K562 (cell line): ENCODE results near the gene RARRES2. TPM values are rescaled to one million over a fixed set of nuclear protein-coding genes. Genes with fewer than 3 reads are reported as not detected.

Experiments
- ATAC-seq: fragments of 200-7000 bp; cut with Tn5 transposase; 3 replicates; pipeline ENCODE4 v1.9.1; 2020; ENCODE audit warnings: moderate library complexity
- BruUV-seq: library from RNA; stranded (reverse); fragments of 400-500 nt; replicated peaks from 2 replicates; lab custom pipeline; 2021; lab: Mats Ljungman, UMichigan
- CTCF ChIA-PET: fragments of 300-600 bp; formaldehyde crosslinking; extraction: SDS; loops from one replicate; lab custom pipeline; 2021; ENCODE audit warnings: low intra/inter-chr PET ratio; lab: Yijun Ruan, JAX
- POLR2A ChIA-PET: fragments of 300-600, 350-650 bp; sonication (Branson Sonifier 250); formaldehyde crosslinking; extraction: SDS; loops from one replicate; lab custom pipeline; 2021; ENCODE audit warnings: antibody characterized with exemption, inconsistent platforms; lab: Yijun Ruan, JAX
- DNase-seq, 4 experiments: peaks; one replicate each; pipeline versions ENCODE4 v3.0.0 to v3.0.0-alpha.2; 2011 to 2018; ENCODE audit warnings: low spot score in 3 of 4, mixed read lengths in 3 of 4; ENCODE audit errors: extremely low read depth in 1 of 4
- FAIRE-seq: peaks from 2 replicates; lab custom pipeline; 2011; peaks lifted over from hg19 to GRCh38; lab: Jason Lieb, UNC
- H2AFZ ChIP-seq: 2 replicates; pipeline ENCODE4 v1.6.0; 2011; ENCODE audit warnings: low read depth, low read length, control low read depth, inconsistent platforms
- H3K27ac ChIP-seq: fragments of 200-600 bp; 3 replicates; pipeline ENCODE4 v1.8.0; 2011; ENCODE audit warnings: low read depth, mild to moderate bottlenecking, control low read depth, inconsistent platforms, low read length, moderate library complexity, mixed read lengths; ENCODE audit errors: extremely low read depth
- H3K27me3 ChIP-seq, 2 experiments: fragments of 300-600 bp in 1 of 2; 2 replicates in 1 of 2; 3 replicates in 1 of 2; pipeline versions ENCODE4 v1.6.0 to v1.8.0; 2011; ENCODE audit warnings: inconsistent platforms in 2 of 2, low read length in 2 of 2, mild to moderate bottlenecking in 1 of 2, mixed read lengths in 1 of 2, moderate library complexity in 1 of 2; ENCODE audit not compliant: control insufficient read depth in 2 of 2, insufficient read depth in 2 of 2
- H3K36me3 ChIP-seq: fragments of 300-600 bp; 3 replicates; pipeline ENCODE4 v1.8.0; 2011; ENCODE audit warnings: mild to moderate bottlenecking, low read length, inconsistent platforms; ENCODE audit not compliant: control insufficient read depth, insufficient read depth
- H3K4me1 ChIP-seq, 2 experiments: fragments of 200-600 bp in 1 of 2; replicated peaks in 1 of 2; 2 replicates in 1 of 2; 3 replicates in 1 of 2; pipeline versions ENCODE4 v1.5.1 to v1.8.0; 2011; ENCODE audit warnings: inconsistent platforms in 2 of 2, low read length in 2 of 2, mild to moderate bottlenecking in 1 of 2, mixed read lengths in 1 of 2, moderate library complexity in 1 of 2; ENCODE audit not compliant: control insufficient read depth in 2 of 2, insufficient read depth in 2 of 2
- H3K4me2 ChIP-seq: 2 replicates; pipeline ENCODE4 v1.6.1; 2011; ENCODE audit warnings: low read length, control low read depth, inconsistent platforms, mixed read lengths; ENCODE audit not compliant: insufficient read depth
- H3K4me3 ChIP-seq: fragments of 200-600 bp; sonication (generic), shearing (Covaris generic); 2 replicates; pipeline ENCODE4 v1.5.1; 2016; ENCODE audit warnings: control low read depth, inconsistent platforms
- H3K79me2 ChIP-seq: fragments of 200-600 bp; 3 replicates; pipeline ENCODE4 v1.8.0; 2011; ENCODE audit warnings: low read length, inconsistent platforms; ENCODE audit not compliant: control insufficient read depth, insufficient read depth
- H3K9ac ChIP-seq, 2 experiments: 2 replicates each; pipeline versions ENCODE4 v1.6.0 to v1.6.1; 2011; ENCODE audit warnings: low read depth in 2 of 2, low read length in 2 of 2, control low read depth in 1 of 2, inconsistent platforms in 1 of 2, mild to moderate bottlenecking in 1 of 2, mixed read lengths in 1 of 2; ENCODE audit not compliant: insufficient read depth in 1 of 2
- H3K9me1 ChIP-seq: one replicate; pipeline ENCODE4 v1.6.0; 2011; ENCODE audit warnings: inconsistent platforms, mild to moderate bottlenecking, low read length, moderate library complexity; ENCODE audit not compliant: control insufficient read depth, insufficient read depth
- H3K9me3 ChIP-seq: replicated peaks from 2 replicates; pipeline ENCODE4 v1.5.1; 2011; ENCODE audit warnings: low read depth, low read length, inconsistent platforms; ENCODE audit not compliant: control insufficient read depth, insufficient read depth
- H4K20me1 ChIP-seq: replicated peaks from 2 replicates; pipeline ENCODE4 v1.6.1; 2011; ENCODE audit warnings: low read length, inconsistent platforms, mixed read lengths; ENCODE audit not compliant: control insufficient read depth, insufficient read depth
- C11orf30 ChIP-seq: fragments of 450-650 bp; IDR thresholded peaks from 2 replicates; pipeline ENCODE4 v1.6.1; 2016; ENCODE audit warnings: low read depth, mild to moderate bottlenecking
- NBN ChIP-seq: fragments of 450-650 bp; IDR thresholded peaks from 2 replicates; pipeline ENCODE4 v1.6.1; 2016; ENCODE audit warnings: low read depth, mild to moderate bottlenecking
- PHTF2 ChIP-seq: fragments of 250-450 bp; sonication (Bioruptor Pico); IDR thresholded peaks from 2 replicates; pipeline ENCODE4 v1.5.0; 2021; ENCODE audit warnings: mild to moderate bottlenecking
- POLR2G ChIP-seq: fragments of 200-400 bp; formaldehyde crosslinking; IDR thresholded peaks from 2 replicates; pipeline ENCODE4 v1.6.1; 2017; ENCODE audit warnings: low read depth, mild to moderate bottlenecking, antibody characterized with exemption, low read length, moderate library complexity
- PPARD ChIP-seq: fragments of 250-450 bp; sonication (Bioruptor Pico); IDR thresholded peaks from 2 replicates; pipeline ENCODE4 v1.8.0; 2022; ENCODE audit warnings: inconsistent platforms, mild to moderate bottlenecking, moderate library complexity
- SMAD4 ChIP-seq: fragments of 250-450 bp; sonication (Bioruptor Pico); conservative IDR thresholded peaks from 2 replicates; pipeline ENCODE4 v1.8.0; 2021; ENCODE audit warnings: inconsistent platforms, mild to moderate bottlenecking, moderate library complexity
- ZNF41 ChIP-seq: fragments of 250-450 bp; sonication (Bioruptor Pico); conservative IDR thresholded peaks from 2 replicates; pipeline ENCODE4 v1.4.0; 2020; ENCODE audit warnings: mild to moderate bottlenecking
- WGBS: fragments of 100-300 bp; shearing (Covaris generic); methylation state at CpG from one replicate; pipeline ENCODE4 v1.1.6; 2016; ENCODE audit warnings: low coverage, mixed read lengths; ENCODE audit not compliant: insufficient coverage; ENCODE audit errors: missing lambda C conversion rate; 5-methylcytosine and 5-hydroxymethylcytosine counted together
- in situ Hi-C: fragments of 300-500 bp; cut with MboI; formaldehyde crosslinking; loops from 4 replicates; pipeline ENCODE4 v1.15.0; 2018; ENCODE audit warnings: inconsistent platforms, mixed read lengths
- intact Hi-C: fragments of 100-400 bp; cut with micrococcal nuclease; formaldehyde crosslinking; loops from 2 replicates; pipeline ENCODE4 v1.14.2; 2022
- polyA plus RNA-seq, 8 experiments: library from polyadenylated mRNA; depleted of rRNA in 4 of 8; stranded (reverse) in 5 of 8; unstranded in 3 of 8; fragments of >200 nt; fragmentation: Nextera tagmentation in 2 of 8; fragmentation: Illumina TruSeq in 1 of 8; extraction: Ambion mirVana in 2 of 8; extraction: Trizol in 1 of 8; gene quantifications; 2 replicates each; pipeline versions ENCODE4 v1.2.1 to v1.2.3, GENCODE V29; 2011 to 2014; ENCODE audit warnings: inconsistent platforms in 1 of 8, missing spikeins in 1 of 8
- total RNA-seq, 7 experiments: library from RNA; depleted of rRNA in 6 of 7; stranded (reverse); fragments of >200 nt in 6 of 7; fragmentation: Illumina TruSeq in 2 of 7; extraction: Trizol in 2 of 7; gene quantifications; 2 replicates each; pipeline versions ENCODE4 v1.2.1 to v1.2.3, GENCODE V29; 2011 to 2021; ENCODE audit warnings: low replicate concordance in 1 of 7
- TF ChIP-seq, protein P1 (sequence below), 2 experiments: fragments of 450-650 bp in 1 of 2; sonication (generic) in 1 of 2; formaldehyde crosslinking in 1 of 2; IDR thresholded peaks in 1 of 2; conservative IDR thresholded peaks in 1 of 2; 2 replicates each; pipeline versions ENCODE4 v1.6.1 to v1.8.1; 2016 to 2023; ENCODE audit warnings: mild to moderate bottlenecking in 2 of 2, moderate library complexity in 2 of 2, inconsistent platforms in 1 of 2, missing genetic modification reagents in 1 of 2
- TF ChIP-seq, protein P2 (sequence below): fragments of 450-650 bp; IDR thresholded peaks from 2 replicates; pipeline ENCODE4 v1.6.1; 2016
- TF ChIP-seq, protein P3 (sequence below), 2 experiments: fragments of 200-800 bp in 1 of 2; sonication (Bioruptor generic) in 1 of 2; sonication (generic) in 1 of 2; formaldehyde crosslinking in 1 of 2; IDR thresholded peaks in 1 of 2; conservative IDR thresholded peaks in 1 of 2; 2 replicates each; pipeline versions ENCODE4 v1.5.0 to v1.6.1; 2016 to 2020; ENCODE audit warnings: missing compliant biosample characterization in 1 of 2, missing genetic modification characterization in 1 of 2, missing genetic modification reagents in 1 of 2

RARRES2 gene
- total and polyA plus RNA-seq, 9 of the 15 experiments (the other 6 are each of a cell fraction or from before 2014, with no cell fraction given), result 0.11 to 1.7 (median 0.23) TPM; not detected in 6

DNA sequence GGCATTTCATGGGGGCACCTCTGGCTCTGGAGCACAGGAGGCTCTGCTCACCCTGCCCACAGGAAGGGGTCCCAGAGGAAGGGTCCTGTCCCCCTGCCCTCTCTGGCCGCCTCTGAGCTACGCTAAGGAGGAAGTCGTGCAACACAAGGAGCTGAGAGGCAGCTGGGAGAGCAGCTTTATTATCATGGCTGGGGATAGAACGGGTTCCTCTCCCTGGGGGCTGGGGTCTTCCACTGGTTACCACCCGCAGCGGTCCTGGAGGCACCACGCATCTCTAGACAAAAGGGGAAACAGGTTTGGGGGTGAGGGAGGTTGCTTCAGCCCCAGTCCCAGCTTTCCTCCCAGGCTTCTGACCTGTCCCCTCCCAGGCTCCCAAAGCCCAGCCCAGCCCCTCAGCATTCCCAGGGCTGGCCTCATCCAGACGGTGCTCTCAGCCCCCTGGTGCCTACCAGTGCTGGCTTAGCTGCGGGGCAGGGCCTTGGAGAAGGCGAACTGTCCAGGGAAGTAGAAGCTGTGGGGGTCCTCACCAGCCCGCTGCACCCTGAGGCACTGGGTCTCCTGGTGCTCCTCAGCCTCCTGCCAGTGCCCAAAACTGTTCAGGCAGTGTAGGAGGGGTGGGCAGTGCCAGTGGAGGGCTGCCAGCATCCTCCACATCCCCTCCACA, 3.1 kb downstream of the RARRES2 start:
- no TSS peak for BruUV-seq
- FAIRE-seq, result no peak

DNA sequence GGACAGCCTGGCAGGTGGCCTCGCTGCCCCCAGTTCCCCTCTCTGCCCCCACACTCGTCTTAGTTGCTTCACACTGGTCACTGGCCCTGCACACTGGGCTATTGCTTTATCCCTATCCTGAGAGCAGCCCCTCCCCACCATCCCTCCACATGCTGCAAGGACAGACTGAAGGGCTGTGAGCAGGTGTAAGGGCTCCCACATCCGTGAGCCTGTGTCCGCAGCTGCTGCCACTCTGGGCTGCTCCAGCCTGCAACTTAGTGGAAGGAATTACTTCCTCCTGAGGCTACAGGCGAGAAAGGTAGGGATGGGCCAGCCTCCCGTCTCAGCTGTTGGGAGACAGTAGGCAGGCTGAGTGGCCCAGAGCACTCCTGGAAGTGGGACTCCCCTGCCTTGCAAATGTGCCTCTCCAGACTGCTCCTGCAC, 3.8 kb downstream of the RARRES2 start:
- peaks cover 6% of the 10 kb centered on the region for H3K9me1 ChIP-seq
- no TSS peak for BruUV-seq
- H2AFZ ChIP-seq, result no peak overlapping the region
- peaks cover 5% of the 10 kb centered on the region; the same call in 1 of the 2 replicates for H4K20me1 ChIP-seq
- WGBS, result 68% methylated on average over 6 of the region's 6 CpGs
- DNase-seq (no peak), ATAC-seq (no peak), FAIRE-seq (no peak)
- no peak overlapping the region for H3K4me3 ChIP-seq
- H3K9ac ChIP-seq, result peak overlapping the region in 1 of 2 experiments; percentile 22; a peak in 1 of 4 replicates
- H3K9me3 ChIP-seq, result no peaks in the 10 kb centered on the region
- in situ Hi-C loops, result no loop called here
- H3K27ac ChIP-seq, result no peak overlapping the region
- H3K79me2 ChIP-seq, result no peaks in the 10 kb centered on the region
- peaks cover 37% of the 10 kb centered on the region; the same call in 2 of the 3 replicates for H3K36me3 ChIP-seq
- no peak overlapping the region for H3K4me2 ChIP-seq
- ChIA-PET POLR2A (interaction anchor here (0.7 to 1.3 kb wide), 7 partner anchors 8 to 41 kb away, joined by 3 to 7 read pairs (median 4); partner anchors contain the start of gene REPIN1), CTCF (no interaction called here)
- peaks cover 0 to 37% of the 10 kb centered on the region in 2 experiments; a peak in 3 of 5 replicates for H3K4me1 ChIP-seq
- intact Hi-C loops, result no loop called here
- H3K27me3 ChIP-seq, result peaks cover 7 to 10% of the 10 kb centered on the region in 2 experiments; a peak in 4 of 5 replicates
- TF ChIP-seq, protein P1, sequence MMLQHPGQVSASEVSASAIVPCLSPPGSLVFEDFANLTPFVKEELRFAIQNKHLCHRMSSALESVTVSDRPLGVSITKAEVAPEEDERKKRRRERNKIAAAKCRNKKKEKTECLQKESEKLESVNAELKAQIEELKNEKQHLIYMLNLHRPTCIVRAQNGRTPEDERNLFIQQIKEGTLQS (IDR thresholded peaks at IDR 0.05), result no peak
- TF ChIP-seq, protein P1 (CRISPR knock-in tag; conservative IDR thresholded peaks at IDR 0.05), result no peak
- TF ChIP-seq, protein P2, sequence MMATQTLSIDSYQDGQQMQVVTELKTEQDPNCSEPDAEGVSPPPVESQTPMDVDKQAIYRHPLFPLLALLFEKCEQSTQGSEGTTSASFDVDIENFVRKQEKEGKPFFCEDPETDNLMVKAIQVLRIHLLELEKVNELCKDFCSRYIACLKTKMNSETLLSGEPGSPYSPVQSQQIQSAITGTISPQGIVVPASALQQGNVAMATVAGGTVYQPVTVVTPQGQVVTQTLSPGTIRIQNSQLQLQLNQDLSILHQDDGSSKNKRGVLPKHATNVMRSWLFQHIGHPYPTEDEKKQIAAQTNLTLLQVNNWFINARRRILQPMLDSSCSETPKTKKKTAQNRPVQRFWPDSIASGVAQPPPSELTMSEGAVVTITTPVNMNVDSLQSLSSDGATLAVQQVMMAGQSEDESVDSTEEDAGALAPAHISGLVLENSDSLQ, result no peak
- no peak for TF ChIP-seq SMAD4 (CRISPR knock-in tag)
- no peak for TF ChIP-seq ZNF41
- TF ChIP-seq, protein P3, sequence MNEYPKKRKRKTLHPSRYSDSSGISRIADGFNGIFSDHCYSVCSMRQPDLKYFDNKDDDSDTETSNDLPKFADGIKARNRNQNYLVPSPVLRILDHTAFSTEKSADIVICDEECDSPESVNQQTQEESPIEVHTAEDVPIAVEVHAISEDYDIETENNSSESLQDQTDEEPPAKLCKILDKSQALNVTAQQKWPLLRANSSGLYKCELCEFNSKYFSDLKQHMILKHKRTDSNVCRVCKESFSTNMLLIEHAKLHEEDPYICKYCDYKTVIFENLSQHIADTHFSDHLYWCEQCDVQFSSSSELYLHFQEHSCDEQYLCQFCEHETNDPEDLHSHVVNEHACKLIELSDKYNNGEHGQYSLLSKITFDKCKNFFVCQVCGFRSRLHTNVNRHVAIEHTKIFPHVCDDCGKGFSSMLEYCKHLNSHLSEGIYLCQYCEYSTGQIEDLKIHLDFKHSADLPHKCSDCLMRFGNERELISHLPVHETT (CRISPR knock-in tag; conservative IDR thresholded peaks at IDR 0.05 in 1 of 2, IDR thresholded peaks at IDR 0.05 in 1 of 2), result no peak
- no peak for TF ChIP-seq PHTF2
- no peak for TF ChIP-seq PPARD (CRISPR knock-in tag)
- no peak for TF ChIP-seq NBN

More for the DNA sequence above, 3.1 kb downstream of the RARRES2 start:
- ATAC-seq, result no peak
- TF ChIP-seq POLR2G (0 out of 2 replicates have a peak, but pooled peaks have one; percentile 21), C11orf30 (no peak)
- Histone ChIP-seq H4K20me1 (peaks cover 5% of the 10 kb centered on the region; the same call in 1 of the 2 replicates), H3K27me3 (peaks cover 8 to 10% of the 10 kb centered on the region in 2 experiments; a peak in 4 of 5 replicates), H2AFZ (no peak overlapping the region), H3K79me2 (no peaks in the 10 kb centered on the region), H3K27ac (no peak overlapping the region), H3K4me2 (no peak overlapping the region), H3K9ac (peak overlapping the region in 1 of 2 experiments; percentile 11; a peak in 1 of 4 replicates), H3K9me3 (no peaks in the 10 kb centered on the region), H3K4me1 (peaks cover 0 to 37% of the 10 kb centered on the region in 2 experiments; a peak in 3 of 5 replicates), H3K9me1 (peaks cover 6% of the 10 kb centered on the region), H3K4me3 (no peak overlapping the region), H3K36me3 (peaks cover 30% of the 10 kb centered on the region; the same call in 2 of the 3 replicates)
- CTCF ChIA-PET, result no interaction called here
- 63% methylated on average over 11 of the region's 11 CpGs for WGBS
- DNase-seq, result no peak
- POLR2A ChIA-PET, result interaction anchor here (0.7 to 1.2 kb wide), 2 partner anchors 9 to 30 kb away, joined by 3 to 4 read pairs; partner anchors contain the start of gene REPIN1
- in situ Hi-C loops (no loop called here), intact Hi-C loops (no loop called here)
